GM18508 (cell line): ENCODE measurements around the gene ZSWIM5.

Experiments
- ATAC-seq: cut with Tn5 transposase; IDR thresholded peaks from one replicate; pipeline ENCODE4 v1.9.1; 2021; ENCODE audit warnings: moderate number of reproducible peaks; ENCODE audit not compliant: insufficient read depth, unreplicated experiment

The ZSWIM5 gene

DNA sequence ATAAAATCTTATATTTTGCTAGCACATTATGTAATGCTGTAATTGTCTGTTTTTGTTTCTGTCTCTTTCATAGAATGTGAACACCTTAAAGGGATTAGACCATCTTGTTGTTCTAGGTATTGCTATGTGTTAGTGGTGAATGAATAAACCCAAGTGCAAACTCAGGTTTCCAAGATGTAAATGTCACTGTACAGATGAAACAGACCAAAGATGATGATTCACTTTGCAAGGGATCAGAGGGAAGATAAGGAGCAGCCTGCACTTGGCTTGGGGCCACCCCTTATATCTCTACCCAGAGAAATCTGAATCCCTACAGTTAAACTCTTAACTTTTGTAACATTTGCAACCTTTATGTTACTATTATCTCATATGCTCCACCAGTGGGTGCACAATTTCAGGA is 168.9 kb downstream of the ZSWIM5 start:
- no peak for ATAC-seq

DNA sequence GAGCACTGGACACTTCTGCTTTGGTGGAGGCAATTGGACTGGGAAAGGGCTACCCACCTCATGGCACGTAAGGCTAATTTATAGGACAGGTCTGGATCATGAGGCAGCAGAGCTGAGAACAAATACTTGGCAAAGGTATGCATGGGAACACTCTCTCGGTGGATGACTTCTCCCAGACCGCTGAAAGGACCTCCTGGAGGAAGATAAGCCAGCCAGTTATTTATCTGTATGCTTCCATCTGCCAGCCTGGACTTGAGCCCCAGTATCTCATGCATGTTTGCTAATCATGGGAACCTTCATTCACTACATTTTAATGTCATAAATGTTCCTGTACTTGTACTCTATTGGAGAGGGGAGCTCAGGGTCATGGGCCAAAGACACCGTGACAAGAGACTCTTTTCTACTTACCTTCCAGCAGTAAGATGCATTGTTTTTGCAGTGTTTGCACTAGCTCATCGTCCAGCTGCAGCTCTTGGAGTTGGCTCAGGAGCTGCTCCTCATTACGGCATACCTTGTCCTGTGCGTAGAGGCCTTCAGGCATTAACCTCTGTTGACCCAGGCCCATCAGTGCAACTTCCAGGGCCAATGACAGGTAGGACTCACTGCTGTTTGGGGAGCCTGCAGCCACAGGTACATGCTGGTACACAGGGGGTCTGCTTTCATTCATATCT is 170.6 kb downstream of the ZSWIM5 start:
- no peak for ATAC-seq

- no peak for ATAC-seq
Observed at GRCh38 chr1:45033356-45033755, 173.0 kb downstream of the ZSWIM5 start.

DNA sequence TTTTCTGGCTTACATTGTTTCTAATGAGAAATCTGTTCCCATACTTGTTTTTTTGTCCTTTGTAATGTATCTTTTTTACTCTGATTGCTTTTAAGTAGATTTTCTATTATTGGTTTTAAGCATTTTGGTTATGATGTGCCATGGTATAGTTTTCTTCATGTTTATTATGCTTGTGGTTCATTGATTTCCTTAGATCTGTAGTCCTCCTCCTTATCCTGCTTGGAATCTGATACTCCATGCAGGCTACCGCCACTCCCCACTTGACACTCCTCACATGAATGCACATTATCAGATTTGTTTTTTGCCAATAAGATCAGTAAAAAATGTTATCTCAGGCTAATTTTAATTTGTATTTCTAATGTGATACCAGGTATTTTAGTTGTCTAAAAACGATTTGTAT is 173.6 kb downstream of the ZSWIM5 start:
- ATAC-seq: no peak

DNA sequence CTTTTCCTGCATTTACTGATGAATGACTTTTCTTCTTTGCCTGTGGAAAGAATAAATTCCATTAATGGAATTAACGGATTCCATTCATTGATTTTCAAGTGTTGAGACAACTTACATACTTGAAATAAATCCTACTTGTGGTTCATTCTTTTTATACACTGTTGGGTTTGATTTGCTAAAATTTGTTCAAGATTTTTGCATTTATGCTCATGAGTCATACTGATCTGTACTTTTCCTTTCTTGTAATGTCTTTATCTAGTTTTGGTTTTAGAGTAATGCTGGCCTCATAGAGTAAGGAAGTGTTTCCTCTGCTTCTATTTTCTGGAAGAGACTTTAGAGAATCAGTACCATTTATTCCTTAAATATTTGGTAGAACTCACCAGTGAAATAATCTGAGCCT is 180.0 kb downstream of the ZSWIM5 start:
- ATAC-seq: no peak

DNA sequence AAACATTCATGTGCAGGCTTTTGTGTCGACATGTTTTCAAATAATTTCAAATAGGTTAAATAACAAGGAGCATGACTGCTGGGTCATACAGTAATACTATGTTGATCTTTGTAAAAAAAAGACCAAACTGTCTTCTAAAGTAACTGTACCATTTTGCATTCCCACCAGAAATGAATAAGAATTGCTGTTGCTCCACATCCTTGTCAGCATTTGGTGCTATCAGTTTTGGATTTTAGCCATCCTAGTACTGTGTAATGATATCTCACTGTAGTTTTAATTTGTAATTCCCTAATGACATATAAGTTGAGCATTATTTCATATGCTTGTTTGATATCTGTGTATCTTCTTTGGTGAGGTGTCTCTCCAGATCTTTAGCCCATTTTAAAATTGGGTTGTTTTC is 182.7 kb downstream of the ZSWIM5 start:
- ATAC-seq: no peak

DNA sequence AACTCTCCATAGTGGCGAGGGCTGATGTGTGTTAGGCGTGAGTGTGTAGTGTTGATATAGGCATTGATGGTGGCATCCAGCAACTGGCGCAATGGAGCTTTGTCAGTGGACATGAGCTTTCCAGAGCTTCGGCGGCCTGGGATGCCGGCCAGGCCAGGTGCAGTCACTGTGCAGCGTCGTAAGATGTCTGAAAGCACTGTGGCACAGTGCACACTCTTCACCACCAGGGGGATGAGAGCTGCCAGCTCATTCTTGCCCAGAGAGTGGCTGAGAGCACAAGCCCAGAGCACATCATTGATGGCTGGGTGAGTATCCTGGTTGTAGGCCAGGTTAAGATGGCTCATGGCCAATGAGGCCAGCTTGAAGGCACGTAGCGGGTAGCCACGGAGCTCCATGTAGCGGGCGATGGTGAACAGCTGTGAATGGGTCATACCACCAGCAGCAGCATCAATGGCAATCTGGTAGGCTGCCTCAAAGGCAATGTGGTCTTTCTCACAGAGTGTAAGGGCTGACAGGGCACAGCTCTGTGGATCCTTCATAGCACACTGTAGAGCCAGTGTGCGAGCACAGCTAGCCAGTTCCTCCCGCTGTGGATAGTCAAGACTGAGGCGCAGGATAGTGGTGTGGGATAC is 187.7 kb downstream of the ZSWIM5 start:
- ATAC-seq: no peak

DNA sequence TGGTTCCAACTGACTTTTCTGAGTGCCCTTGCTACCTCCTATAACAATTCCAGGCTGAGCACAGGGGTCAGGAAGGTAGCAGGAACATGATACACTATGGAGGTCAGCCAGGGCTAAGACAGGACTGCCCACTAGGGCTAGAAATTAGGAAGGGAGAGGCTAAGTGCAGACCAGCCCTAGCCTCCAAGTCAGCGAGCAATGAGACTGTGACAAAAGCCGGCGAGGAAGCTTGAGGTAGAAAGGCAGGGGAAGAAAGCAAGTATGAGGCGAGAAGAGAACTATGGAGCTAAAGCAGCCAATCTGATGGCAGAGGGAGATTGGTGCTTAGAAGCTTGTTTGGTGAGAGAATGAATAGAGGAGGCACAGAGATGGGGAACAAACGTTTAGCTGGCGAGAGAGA is 189.6 kb downstream of the ZSWIM5 start:
- no peak for ATAC-seq

- ATAC-seq: no peak
Observed at GRCh38 chr1:45016090-45016697, 190.2 kb downstream of the ZSWIM5 start.

- ATAC-seq: no peak
Observed at GRCh38 chr1:45015683-45016082, 190.7 kb downstream of the ZSWIM5 start.

GRCh38 chr1:45014321-45015028 is 191.9 kb downstream of the ZSWIM5 start:
- no peak for ATAC-seq

GRCh38 chr1:45013551-45014209 is 192.7 kb downstream of the ZSWIM5 start:
- no peak for ATAC-seq

- ATAC-seq: no peak
Observed at GRCh38 chr1:45012639-45013278, 193.6 kb downstream of the ZSWIM5 start.

GRCh38 chr1:45011837-45012638 is 194.4 kb downstream of the ZSWIM5 start, which contains the start of gene UROD:
Gene UROD, plus strand, starts transcription at chr1:45012254. Its CDS starts 12 bp downstream, at chr1:45012266.
- ATAC-seq: peak; percentile 51

DNA sequence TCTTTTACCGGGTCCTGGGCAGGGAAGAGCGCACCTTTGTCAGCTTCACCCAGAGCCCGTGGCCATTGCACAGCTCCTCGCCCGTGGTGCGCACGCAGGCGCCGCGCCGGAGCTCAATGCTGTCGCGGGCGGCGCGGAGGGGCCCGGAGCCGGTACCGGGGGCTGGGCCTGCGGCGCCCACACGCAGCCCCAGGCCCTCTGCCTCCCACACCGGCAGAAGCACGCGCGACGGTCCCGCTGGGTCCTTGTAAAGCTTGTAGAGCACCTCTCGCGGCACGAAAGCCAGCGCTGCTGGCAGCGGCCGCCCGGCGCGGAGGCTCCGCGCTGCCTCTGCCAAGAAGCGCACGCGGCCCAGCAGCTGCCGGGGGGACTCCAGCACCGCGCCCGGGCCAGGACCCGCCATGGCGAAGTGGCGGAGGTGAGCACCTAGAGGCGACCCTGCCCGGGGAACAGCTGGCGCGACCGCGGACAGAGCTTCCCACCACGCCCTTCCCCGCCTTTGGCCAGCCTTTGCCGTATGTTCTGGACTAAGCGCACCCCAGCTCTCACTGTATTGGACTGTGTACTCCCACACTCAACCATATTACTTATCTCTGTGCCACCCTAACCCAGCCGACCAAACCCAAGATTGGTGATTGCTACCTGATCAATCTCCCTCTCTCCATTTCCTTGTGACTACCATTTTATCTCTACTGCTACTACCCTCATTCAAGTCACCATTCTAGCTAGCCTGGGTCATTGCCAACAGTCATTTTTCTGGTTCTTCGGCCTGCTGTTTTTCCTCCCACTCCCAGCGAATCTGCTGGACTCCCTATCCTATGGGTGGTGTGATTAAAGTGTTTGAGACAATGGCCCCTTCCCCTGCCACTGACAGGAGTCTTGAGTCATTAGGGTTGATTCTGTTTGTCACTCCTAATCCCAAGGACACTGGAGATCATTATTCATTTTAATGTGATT is 195.3 kb downstream of the ZSWIM5 start, which contains the start of gene HECTD3:
Gene HECTD3 (minus strand): TSS at position 470 of the 957 bp plus-strand sequence. CDS start 67 bp downstream, at position 403.
- peak; percentile 42 for ATAC-seq

DNA sequence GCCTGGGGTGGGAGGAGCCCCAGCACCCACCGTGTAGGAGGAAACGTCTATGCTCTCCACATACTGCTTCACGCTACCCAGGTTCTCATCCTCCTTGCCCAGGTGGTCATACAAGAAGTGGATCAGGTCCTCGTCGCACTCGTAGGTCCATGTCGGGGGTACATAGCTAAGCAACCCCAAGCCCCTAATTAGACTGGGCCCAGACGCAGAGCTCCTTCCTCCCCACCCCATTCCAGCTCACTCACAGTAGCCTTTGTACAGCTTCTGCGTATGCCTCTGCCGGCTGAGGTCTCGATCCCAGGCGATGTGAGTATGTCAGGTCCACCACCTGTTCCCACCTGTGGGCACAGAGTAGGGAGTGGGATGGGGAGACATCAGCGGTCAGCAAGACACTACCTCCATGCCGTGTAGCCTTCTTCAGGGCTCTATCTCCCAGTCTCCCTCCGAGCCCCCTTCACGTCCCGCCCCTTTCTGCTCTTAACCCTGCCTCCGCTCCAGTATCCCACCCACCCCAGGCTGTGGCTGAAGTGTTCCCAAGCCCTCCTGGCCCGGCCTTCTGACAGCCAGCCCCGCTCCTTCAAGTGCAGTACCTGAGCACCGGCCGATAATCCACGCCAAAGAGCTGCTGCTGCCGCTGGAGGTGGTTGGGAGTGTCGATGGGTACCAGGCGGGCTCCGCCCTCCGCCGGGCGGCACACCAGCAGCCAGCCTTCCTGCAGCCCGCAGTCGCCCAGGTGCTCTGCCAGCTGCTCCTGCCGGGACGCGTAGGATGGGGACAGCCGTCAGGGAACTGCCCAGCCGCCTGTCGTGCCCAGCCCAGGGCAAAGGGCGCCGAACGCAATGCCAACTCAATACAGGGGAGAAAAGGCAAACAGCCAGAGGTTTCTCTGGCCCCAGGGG is 196.2 kb downstream of the ZSWIM5 start:
- no peak for ATAC-seq

DNA sequence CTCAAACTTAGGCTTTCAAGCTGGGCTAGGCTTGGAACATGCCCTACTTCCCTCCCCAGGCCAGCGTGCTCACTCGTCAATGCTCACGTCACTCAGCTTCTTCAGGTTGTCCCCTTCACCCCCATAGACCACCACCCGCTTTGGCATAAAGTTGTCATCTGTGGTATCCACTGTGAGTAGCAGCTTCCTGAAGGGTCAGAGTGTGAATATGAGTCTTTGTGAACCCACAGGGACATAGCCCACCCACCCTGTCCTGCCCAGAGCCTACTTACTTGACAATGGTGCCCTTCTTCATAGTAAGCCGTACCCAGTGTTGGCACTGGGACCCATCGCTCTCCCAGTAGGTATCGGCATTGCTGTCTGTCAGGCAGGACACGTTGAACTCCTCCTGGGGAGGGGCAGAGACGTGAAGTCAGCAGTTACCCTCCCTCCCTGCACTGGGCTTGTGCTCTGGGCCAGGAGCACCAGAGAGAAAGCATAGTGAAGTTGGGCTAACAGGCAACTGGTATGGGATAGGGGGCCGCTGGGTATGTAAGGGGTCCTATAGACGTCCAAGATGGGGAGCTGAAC is 197.0 kb downstream of the ZSWIM5 start:
- no peak for ATAC-seq
